AG20443 (cell line): ENCODE data around the gene EIF4G3.
A peak's percentile ranks its signal among the peaks of the same experiment; 100 is the strongest.
"Not testable (repeated sequence)": the region's sequence is repeated elsewhere in the genome, so short reads cannot be mapped to it uniquely, and the experiment has no call there.

Experiments
- DNase-seq: peaks from one replicate; pipeline ENCODE4 v3.0.0; 2012; ENCODE audit warnings: low spot score, mixed read lengths

Gene EIF4G3

GRCh38 chr1:21106238-21106637, 70.5 kb downstream of the EIF4G3 start:
- no peak for DNase-seq

GRCh38 chr1:21105807-21106206, 70.9 kb downstream of the EIF4G3 start:
- no peak for DNase-seq

DNA sequence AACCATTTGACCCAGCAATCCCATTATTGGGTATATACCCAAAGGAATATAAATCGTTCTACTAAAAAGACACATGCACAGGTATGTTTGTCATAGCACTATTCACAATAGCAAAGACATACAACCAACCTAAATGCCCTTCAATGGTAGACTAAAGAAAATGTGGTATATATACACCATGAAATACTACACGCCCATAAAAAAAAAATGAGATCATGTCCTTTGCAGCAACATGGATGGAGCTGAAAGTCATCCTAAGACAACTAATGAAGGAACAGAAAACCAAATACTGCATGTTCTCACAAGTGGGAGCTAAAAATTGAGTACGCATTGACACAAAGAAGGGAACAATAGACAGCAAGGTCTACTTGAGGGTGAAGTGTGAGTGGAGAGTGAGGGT, 72.0 kb downstream of the EIF4G3 start:
- no peak for DNase-seq

DNA sequence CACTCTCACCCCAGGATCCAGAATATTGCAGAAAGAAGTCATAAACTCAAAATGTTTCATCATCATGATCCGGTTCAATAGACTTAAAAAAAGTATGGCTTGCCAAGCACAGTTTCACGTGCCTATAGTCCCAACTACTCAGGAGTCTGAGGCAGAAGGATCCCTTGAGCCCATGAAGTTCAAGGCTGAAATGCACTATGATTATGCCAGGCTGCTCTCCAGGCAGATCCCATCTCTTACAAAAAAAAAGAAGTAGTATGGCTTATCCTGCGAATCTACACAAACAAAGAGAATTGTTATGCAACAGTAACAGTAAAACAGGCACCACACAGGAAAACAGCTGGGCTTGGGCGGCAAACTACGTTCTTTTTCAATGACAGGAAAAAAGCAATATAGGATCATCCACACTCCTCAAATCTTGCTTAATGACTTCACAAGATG, 76.2 kb downstream of the EIF4G3 start:
- DNase-seq: peak; percentile 17

DNA sequence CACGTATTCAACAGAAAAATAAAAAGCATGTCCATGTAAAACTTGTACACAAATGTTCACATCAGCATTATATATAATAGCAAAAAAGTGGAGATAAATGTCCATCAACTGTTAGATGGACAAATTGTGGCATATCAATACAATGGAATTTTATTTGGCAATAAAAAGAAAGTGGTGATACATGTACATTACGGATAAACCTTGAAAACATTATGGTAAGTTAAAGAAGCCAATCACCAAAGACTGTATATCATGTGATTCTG, 76.9 kb downstream of the EIF4G3 start:
- no peak for DNase-seq

DNA sequence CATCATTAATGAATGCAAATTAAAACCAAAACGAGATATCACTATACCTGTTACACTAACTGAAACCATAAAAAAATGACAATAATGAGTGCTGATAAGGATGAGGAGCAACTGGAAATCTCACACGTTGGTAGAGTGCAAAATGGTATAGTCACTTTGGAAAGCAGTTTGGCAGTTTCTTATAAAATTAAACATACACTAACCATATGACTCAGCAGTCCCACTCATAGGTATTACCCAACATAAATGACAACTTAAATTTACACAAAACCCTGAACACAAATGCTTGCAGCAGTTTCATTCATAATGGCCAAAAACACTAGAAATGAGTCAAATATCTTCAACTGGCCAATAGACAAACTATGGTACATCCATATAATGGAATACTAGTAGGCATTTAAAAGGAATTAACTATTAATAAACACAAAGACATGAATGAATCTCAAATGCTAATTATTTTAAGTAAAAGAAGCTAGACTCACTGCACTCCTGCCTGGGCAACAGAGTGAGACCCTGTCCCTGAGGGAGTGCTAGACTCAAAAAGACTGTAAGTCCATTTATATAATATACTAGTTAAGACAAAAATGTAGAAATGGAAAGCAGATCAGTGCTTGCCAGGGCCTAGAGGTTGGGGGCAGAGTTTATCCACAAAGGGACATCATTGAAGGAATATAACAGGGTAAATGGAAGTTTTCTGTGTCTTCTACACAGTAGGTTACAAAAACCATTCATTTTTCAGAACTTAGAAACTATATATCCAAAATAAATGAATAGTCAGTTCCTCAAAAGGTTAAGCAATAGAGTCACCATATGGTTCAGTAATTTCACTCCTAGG, 77.4 kb downstream of the EIF4G3 start:
- DNase-seq: no peak

GRCh38 chr1:21098186-21098915, 78.3 kb downstream of the EIF4G3 start:
- no peak for DNase-seq

DNA sequence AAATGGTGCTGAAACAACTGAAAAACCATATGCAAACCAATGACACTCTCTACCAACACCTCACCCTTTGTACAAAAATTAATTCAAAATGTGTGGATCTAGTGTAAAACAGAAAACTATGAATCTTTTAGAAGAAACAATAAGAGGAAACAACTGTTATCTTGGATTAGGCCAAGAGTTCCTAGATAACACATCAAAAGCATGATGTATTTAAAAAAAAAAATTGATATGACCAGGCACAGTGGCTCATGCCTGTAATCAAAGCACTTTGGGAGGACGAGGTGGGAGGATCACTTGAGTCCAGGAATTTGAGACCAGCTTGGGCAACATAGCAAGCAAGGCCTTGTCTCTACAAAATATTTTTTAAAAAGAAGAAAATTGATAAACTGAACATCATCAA, 79.0 kb downstream of the EIF4G3 start:
- DNase-seq: no peak

DNA sequence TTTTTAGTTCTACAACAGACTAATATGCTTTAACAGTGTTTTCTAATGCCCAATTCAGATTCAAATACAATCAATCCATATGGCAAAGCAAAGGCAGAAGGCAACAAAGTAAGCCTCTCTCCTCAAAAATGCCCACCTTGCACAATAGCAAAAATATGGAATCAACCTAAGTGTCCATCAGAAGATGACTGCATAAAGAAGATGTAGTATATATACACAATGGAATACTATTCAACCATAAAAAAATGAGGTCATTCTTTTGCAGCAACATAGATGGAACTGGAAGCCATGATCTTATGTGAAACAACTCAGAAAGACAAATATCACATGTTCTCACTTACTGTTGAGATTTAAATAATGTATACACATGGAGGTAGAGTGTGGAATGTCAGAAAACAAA, 80.7 kb downstream of the EIF4G3 start:
- DNase-seq: no peak

- not testable (repeated sequence) for DNase-seq
Observed at GRCh38 chr1:21094282-21094681, 82.4 kb downstream of the EIF4G3 start.

DNA sequence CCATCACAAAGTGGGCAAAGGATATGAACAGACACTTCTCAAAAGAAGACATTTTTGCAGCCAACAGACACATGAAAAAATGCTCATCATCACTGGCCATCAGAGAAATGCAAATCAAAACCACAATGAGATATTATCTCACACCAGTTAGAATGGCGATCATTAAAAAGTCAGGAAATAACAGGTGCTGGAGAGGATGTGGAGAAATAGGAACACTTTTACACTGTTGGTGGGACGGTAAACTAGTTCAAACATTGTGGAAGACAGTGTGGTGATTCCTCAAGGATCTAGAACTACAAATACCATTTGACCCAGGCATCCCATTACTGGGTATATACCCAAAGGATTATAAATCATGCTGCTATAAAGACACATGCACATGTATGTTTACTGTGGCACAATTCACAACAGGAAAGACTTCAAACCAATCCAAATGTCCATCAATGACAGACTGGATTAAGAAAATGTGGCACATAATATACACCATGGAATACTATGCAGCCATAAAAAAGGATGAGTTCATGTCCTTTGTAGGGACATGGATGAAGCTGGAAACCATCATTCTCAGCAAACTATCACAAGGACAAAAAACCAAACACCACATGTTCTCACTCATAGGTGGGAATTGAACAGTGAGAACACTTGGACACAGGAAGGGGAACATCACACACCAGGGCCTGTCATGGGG, 83.3 kb downstream of the EIF4G3 start:
- DNase-seq: not testable (repeated sequence)

DNA sequence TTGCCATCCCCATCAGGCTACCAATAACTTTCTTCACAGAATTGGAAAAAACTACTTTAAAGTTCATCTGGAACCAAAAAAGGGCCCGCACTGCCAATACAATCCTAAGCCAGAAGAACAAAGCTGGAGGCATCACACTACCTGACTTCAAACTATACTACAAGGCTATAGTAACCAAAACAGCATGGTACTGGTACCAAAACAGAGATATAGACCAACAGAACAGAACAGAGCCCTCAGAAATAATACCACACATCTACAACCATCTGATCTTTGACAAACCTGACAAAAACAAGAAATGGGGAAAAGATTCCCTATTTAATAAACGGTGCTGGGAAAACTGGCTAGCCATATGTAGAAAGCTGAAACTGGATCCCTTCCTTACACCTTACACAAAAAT, 84.2 kb downstream of the EIF4G3 start:
- not testable (repeated sequence) for DNase-seq

DNA sequence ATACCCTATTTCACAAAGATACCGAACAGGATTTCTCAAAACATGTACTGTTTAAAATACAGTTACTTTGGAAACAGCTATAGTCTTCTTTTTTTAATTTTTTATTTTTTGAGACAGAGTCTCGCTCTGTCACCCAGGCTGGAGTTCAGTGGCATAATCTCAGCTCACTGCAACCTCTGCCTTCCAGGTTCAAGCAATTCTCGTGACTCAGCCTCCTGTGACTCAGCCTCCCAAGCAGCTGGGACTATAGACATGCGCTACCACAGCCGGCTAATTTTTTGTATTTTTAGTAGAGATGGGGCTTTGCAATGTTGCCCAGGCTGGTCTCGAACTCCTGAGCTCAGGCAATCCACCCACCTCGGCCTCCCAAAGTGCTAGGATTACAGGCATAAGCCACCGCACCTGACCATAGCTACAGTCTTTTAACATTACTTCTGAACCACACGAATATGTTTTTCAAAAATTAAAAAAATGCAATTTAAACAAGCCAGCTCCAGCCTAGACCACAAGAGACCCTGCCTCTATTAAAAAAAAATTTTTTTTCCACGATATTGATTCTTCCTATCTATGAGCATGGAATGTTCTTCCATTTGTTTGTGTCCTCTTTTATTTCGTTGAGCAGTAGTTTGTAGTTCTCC, 85.5 kb downstream of the EIF4G3 start:
- DNase-seq: not testable (repeated sequence)

DNA sequence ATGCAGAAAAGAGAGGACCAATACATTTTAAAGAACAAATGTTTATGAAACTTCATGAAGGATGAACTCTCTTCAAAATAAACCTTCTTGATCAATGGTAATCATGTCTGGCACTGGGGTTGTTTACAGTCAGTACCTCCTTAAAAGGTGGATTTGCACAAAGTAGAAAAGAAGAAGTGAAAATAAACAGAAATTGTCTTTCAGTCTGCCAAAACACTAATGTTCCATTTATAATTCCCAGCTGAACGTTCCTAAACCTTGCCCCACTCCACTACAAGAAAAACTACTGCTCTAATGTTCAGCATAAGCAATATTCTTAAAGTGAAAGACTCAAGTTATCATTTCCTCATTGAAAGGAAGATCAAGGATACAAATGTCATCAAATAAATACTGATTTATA, 86.2 kb downstream of the EIF4G3 start:
- no peak for DNase-seq

DNA sequence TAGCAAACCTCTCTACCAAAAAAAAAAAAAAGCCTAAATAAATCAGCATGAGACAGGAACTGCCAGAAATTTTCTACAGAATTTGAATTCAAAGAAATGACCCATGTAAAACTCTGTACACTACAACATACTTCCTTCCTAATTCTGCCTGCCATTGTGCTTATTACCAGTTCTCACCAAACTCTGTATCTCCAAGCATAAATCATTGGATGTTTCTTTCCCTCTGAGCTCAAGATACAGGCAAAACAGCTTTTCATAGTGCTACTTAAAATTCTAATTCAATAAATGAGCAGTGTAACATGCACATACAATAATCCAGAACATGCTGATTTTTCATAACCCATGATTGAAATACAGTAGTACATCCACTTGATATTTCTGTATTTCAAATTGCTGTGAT, 87.0 kb downstream of the EIF4G3 start:
- no peak for DNase-seq

DNA sequence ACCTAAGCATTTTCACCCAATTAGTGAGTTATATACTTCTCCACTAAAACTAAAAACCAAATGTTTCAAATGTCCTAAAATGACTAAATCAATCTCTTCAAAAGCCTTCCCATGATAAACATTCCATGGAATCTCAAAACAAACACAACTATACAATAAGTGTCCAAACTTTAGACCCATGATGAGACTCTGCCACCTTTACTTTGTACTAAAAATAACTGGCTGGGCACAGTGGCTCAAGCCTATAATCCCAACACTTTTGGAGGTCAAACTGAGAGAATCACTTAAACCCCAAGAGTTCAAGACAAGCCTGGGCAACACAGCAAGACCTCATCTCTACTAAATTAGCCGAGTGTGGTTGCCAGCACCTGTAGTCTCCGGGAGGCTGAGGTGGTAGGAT, 87.4 kb downstream of the EIF4G3 start:
- no peak for DNase-seq

GRCh38 chr1:21084111-21084810, 92.4 kb downstream of the EIF4G3 start:
- DNase-seq: no peak

DNA sequence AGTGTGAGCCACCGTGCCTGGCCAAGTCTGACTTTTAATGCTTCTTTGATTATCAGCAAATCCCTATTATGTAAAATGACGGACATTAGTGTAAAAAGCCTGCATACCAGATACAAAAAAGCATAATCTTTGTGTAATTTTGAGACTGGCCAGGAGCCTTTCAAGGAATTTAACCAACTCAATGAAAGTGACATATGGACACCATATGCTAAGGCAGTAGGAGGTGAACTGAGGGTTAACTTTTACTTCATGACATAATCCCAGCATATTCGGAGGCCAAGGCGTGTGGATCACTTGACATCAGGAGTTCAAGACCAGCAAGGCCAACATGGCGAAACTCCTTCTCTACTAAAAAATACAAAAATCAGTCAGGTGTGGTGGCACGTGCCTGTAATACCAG, 94.6 kb downstream of the EIF4G3 start:
- no peak for DNase-seq

DNA sequence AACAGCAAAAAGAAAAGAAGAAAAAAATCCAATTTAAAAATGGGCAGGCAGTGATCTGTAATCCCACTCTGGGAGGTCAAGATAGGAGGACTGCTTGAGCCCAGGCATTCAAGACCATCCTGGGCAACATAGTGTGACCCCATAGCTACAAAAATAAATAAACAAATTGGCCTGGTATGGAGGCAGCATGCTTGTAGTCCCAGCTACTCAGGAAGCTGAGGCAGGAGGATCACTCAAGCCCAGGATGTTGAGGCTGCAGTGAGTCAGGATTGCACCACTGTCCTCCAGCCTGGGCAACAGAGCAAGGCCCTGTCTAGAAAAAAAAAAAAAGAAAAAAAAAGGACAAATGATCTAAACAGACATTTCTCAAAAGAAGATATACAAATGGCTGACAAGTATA, 99.6 kb downstream of the EIF4G3 start:
- no peak for DNase-seq

GRCh38 chr1:21072721-21073120, 104.0 kb downstream of the EIF4G3 start:
- peak; percentile 25 for DNase-seq

GRCh38 chr1:21069549-21069948, 107.1 kb downstream of the EIF4G3 start:
- peak; percentile 77 for DNase-seq

DNA sequence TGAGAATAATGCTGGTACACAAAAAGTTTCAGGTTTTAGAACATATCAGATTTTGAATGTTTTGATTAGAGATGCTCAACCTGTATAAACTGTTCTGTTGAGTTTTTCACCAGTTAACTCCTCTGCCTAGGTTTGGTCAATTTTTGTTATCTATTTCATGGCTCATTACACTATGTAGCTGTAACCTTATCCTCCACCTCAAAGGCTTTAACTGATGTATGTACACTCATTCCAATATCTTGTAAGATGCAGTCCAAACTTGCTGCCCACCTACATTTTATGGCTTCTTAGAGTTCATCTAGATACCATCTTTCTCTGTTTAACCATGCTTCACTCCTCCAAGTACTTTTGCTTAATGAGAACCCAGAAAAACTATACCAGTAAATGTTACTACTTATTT, 107.8 kb downstream of the EIF4G3 start:
- DNase-seq: no peak
